ENCODE data around the gene KSR2. TPM values are rescaled to one million over a fixed set of nuclear protein-coding genes. Genes with fewer than 3 reads are reported as not detected.

The KSR2 gene
- total RNA-seq, 2 donors from 2014 or later, result 0.17 to 0.21 TPM

- H3K4me3 Mint-ChIP-seq, result no peak overlapping the region
- H3K27ac Mint-ChIP-seq, result no peak overlapping the region
- no peaks in the 10 kb centered on the region for H3K4me1 Mint-ChIP-seq (ENCODE audit: low read depth)
- no peak for DNase-seq
- H3K36me3 Mint-ChIP-seq (ENCODE audit: insufficient read depth in 2 of 2), result no peaks in the 10 kb centered on the region
- ATAC-seq (replicated peaks in 1 of 2), result no peak
- peaks cover 5 to 10% of the 10 kb centered on the region in 2 donors for H3K9me3 Mint-ChIP-seq
- H3K27me3 Mint-ChIP-seq (ENCODE audit: low read depth), result no peaks in the 10 kb centered on the region
Observed at GRCh38 chr12:117692512-117692911, 276.3 kb downstream of the KSR2 start.

GRCh38 chr12:117689857-117690256 lies 278.9 kb downstream of the KSR2 start:
- no peak overlapping the region for H3K27ac Mint-ChIP-seq
- H3K9me3 Mint-ChIP-seq, result peaks cover 5 to 10% of the 10 kb centered on the region in 2 donors
- no peak for ATAC-seq (replicated peaks in 1 of 2)
- no peaks in the 10 kb centered on the region for H3K4me1 Mint-ChIP-seq (ENCODE audit: low read depth)
- no peak overlapping the region for H3K4me3 Mint-ChIP-seq
- H3K27me3 Mint-ChIP-seq (ENCODE audit: low read depth), result no peaks in the 10 kb centered on the region
- H3K36me3 Mint-ChIP-seq (ENCODE audit: insufficient read depth in 2 of 2), result no peaks in the 10 kb centered on the region
- no peak for DNase-seq

GRCh38 chr12:117688446-117688845 lies 280.3 kb downstream of the KSR2 start:
- no peak overlapping the region for H3K4me3 Mint-ChIP-seq
- ATAC-seq (replicated peaks in 1 of 2) (no peak), DNase-seq (no peak)
- no peaks in the 10 kb centered on the region for H3K4me1 Mint-ChIP-seq (ENCODE audit: low read depth)
- no peaks in the 10 kb centered on the region for H3K36me3 Mint-ChIP-seq (ENCODE audit: insufficient read depth in 2 of 2)
- H3K9me3 Mint-ChIP-seq, result peaks cover 3 to 8% of the 10 kb centered on the region in 2 donors
- no peak overlapping the region for H3K27ac Mint-ChIP-seq
- H3K27me3 Mint-ChIP-seq (ENCODE audit: low read depth), result peaks cover 6% of the 10 kb centered on the region

GRCh38 chr12:117686911-117687377 lies 281.8 kb downstream of the KSR2 start:
- ATAC-seq (replicated peaks in 1 of 2) (no peak), DNase-seq (no peak)
- H3K36me3 Mint-ChIP-seq (ENCODE audit: insufficient read depth in 2 of 2), result no peaks in the 10 kb centered on the region
- no peaks in the 10 kb centered on the region for H3K4me1 Mint-ChIP-seq (ENCODE audit: low read depth)
- H3K4me3 Mint-ChIP-seq, result no peak overlapping the region
- no peak overlapping the region for H3K27ac Mint-ChIP-seq
- H3K9me3 Mint-ChIP-seq, result peaks cover 0 to 5% of the 10 kb centered on the region in 2 donors
- H3K27me3 Mint-ChIP-seq (ENCODE audit: low read depth), result peaks cover 6% of the 10 kb centered on the region

GRCh38 chr12:117686210-117686609 lies 282.6 kb downstream of the KSR2 start:
- no peak overlapping the region for H3K27ac Mint-ChIP-seq
- H3K4me1 Mint-ChIP-seq (ENCODE audit: low read depth), result no peaks in the 10 kb centered on the region
- H3K27me3 Mint-ChIP-seq (ENCODE audit: low read depth), result peaks cover 6% of the 10 kb centered on the region
- H3K9me3 Mint-ChIP-seq, result peaks cover 1 to 2% of the 10 kb centered on the region in 2 donors
- DNase-seq (no peak), ATAC-seq (replicated peaks in 1 of 2) (no peak)
- H3K36me3 Mint-ChIP-seq (ENCODE audit: insufficient read depth in 2 of 2), result no peaks in the 10 kb centered on the region
- no peak overlapping the region for H3K4me3 Mint-ChIP-seq

GRCh38 chr12:117685110-117685926 lies 283.5 kb downstream of the KSR2 start:
- no peak for DNase-seq
- no peak overlapping the region for H3K27ac Mint-ChIP-seq
- no peaks in the 10 kb centered on the region for H3K36me3 Mint-ChIP-seq (ENCODE audit: insufficient read depth in 2 of 2)
- H3K4me1 Mint-ChIP-seq (ENCODE audit: low read depth), result no peaks in the 10 kb centered on the region
- H3K9me3 Mint-ChIP-seq, result peaks cover 2% of the 10 kb centered on the region in 2 donors
- H3K4me3 Mint-ChIP-seq, result no peak overlapping the region
- ATAC-seq (replicated peaks in 1 of 2), result no peak
- H3K27me3 Mint-ChIP-seq (ENCODE audit: low read depth), result peaks cover 6% of the 10 kb centered on the region

GRCh38 chr12:117684471-117684870 lies 284.3 kb downstream of the KSR2 start:
- no peaks in the 10 kb centered on the region for H3K36me3 Mint-ChIP-seq (ENCODE audit: insufficient read depth in 2 of 2)
- H3K27ac Mint-ChIP-seq, result no peak overlapping the region
- DNase-seq (no peak), ATAC-seq (replicated peaks in 1 of 2) (no peak)
- H3K9me3 Mint-ChIP-seq, result peaks cover 0 to 2% of the 10 kb centered on the region in 2 donors
- no peak overlapping the region for H3K4me3 Mint-ChIP-seq
- peaks cover 6% of the 10 kb centered on the region for H3K27me3 Mint-ChIP-seq (ENCODE audit: low read depth)
- no peaks in the 10 kb centered on the region for H3K4me1 Mint-ChIP-seq (ENCODE audit: low read depth)

- H3K4me3 Mint-ChIP-seq, result no peak overlapping the region
- no peak overlapping the region for H3K27ac Mint-ChIP-seq
- no peaks in the 10 kb centered on the region for H3K36me3 Mint-ChIP-seq (ENCODE audit: insufficient read depth in 2 of 2)
- H3K9me3 Mint-ChIP-seq, result peaks cover 0 to 5% of the 10 kb centered on the region in 2 donors
- no peaks in the 10 kb centered on the region for H3K4me1 Mint-ChIP-seq (ENCODE audit: low read depth)
- peaks cover 6% of the 10 kb centered on the region for H3K27me3 Mint-ChIP-seq (ENCODE audit: low read depth)
- ATAC-seq (replicated peaks in 1 of 2), result no peak
- DNase-seq, result no peak
Observed at GRCh38 chr12:117680312-117680711, 288.5 kb downstream of the KSR2 start.

GRCh38 chr12:117679776-117680175 lies 289.0 kb downstream of the KSR2 start:
- Mint-ChIP-seq H3K4me1 (ENCODE audit: low read depth) (no peaks in the 10 kb centered on the region), H3K27me3 (ENCODE audit: low read depth) (peaks cover 6% of the 10 kb centered on the region), H3K36me3 (ENCODE audit: insufficient read depth in 2 of 2) (no peaks in the 10 kb centered on the region), H3K27ac (no peak overlapping the region), H3K4me3 (no peak overlapping the region), H3K9me3 (peaks cover 0 to 7% of the 10 kb centered on the region in 2 donors)
- no peak for DNase-seq
- ATAC-seq (replicated peaks in 1 of 2), result no peak

GRCh38 chr12:117674763-117675162 lies 294.0 kb downstream of the KSR2 start:
- ATAC-seq (replicated peaks in 1 of 2) (no peak), DNase-seq (no peak)
- Mint-ChIP-seq H3K9me3 (peaks cover 4 to 5% of the 10 kb centered on the region in 2 donors), H3K27ac (no peak overlapping the region), H3K36me3 (ENCODE audit: insufficient read depth in 2 of 2) (no peaks in the 10 kb centered on the region), H3K4me3 (no peak overlapping the region), H3K4me1 (ENCODE audit: low read depth) (no peaks in the 10 kb centered on the region), H3K27me3 (ENCODE audit: low read depth) (no peaks in the 10 kb centered on the region)

GRCh38 chr12:117674313-117674712 lies 294.5 kb downstream of the KSR2 start:
- Mint-ChIP-seq H3K9me3 (peaks cover 4 to 5% of the 10 kb centered on the region in 2 donors), H3K27ac (no peak overlapping the region), H3K27me3 (ENCODE audit: low read depth) (no peaks in the 10 kb centered on the region), H3K4me1 (ENCODE audit: low read depth) (no peaks in the 10 kb centered on the region), H3K4me3 (no peak overlapping the region), H3K36me3 (ENCODE audit: insufficient read depth in 2 of 2) (no peaks in the 10 kb centered on the region)
- no peak for DNase-seq
- ATAC-seq (replicated peaks in 1 of 2), result no peak

- H3K4me1 Mint-ChIP-seq (ENCODE audit: low read depth), result no peaks in the 10 kb centered on the region
- H3K27me3 Mint-ChIP-seq (ENCODE audit: low read depth), result no peaks in the 10 kb centered on the region
- no peak overlapping the region for H3K27ac Mint-ChIP-seq
- peak in 1 of 2 donors; percentile 1 for DNase-seq
- ATAC-seq (replicated peaks in 1 of 2), result no peak
- H3K36me3 Mint-ChIP-seq (ENCODE audit: insufficient read depth in 2 of 2), result no peaks in the 10 kb centered on the region
- no peak overlapping the region for H3K4me3 Mint-ChIP-seq
- peaks cover 2 to 4% of the 10 kb centered on the region in 2 donors for H3K9me3 Mint-ChIP-seq
Observed at GRCh38 chr12:117671734-117672133, 297.1 kb downstream of the KSR2 start.

- no peak for DNase-seq
- Mint-ChIP-seq H3K36me3 (ENCODE audit: insufficient read depth in 2 of 2) (no peaks in the 10 kb centered on the region), H3K27ac (no peak overlapping the region), H3K27me3 (ENCODE audit: low read depth) (no peaks in the 10 kb centered on the region), H3K4me3 (no peak overlapping the region), H3K9me3 (no peaks in the 10 kb centered on the region), H3K4me1 (ENCODE audit: low read depth) (no peaks in the 10 kb centered on the region)
- ATAC-seq (replicated peaks in 1 of 2), result no peak
Observed at GRCh38 chr12:117664169-117664568, 304.6 kb downstream of the KSR2 start.
